Sigmoid colon (tissue), 7 donors: ENCODE measurements around the gene RBPJ. TPM values are rescaled to one million over a fixed set of nuclear protein-coding genes. Genes with fewer than 3 reads are reported as not detected.
"Not testable (repeated sequence)": the region's sequence is repeated elsewhere in the genome, so short reads cannot be mapped to it uniquely, and the experiment has no call there.

Source experiments
- DNase-seq: peaks from one replicate; pipeline ENCODE4 v3.0.0-alpha.2; 2019
- H3K27ac ChIP-seq, 4 donors: fragments of 200-600 bp; sonication (generic); one replicate each; pipeline ENCODE4 v1.5.1; 2016 to 2019; ENCODE audit warnings: mild to moderate bottlenecking in 1 of 4
- H3K27me3 ChIP-seq, 3 donors: fragments of 200-600 bp; sonication (generic); one replicate each; pipeline ENCODE4 v1.5.1; 2019; ENCODE audit warnings: mild to moderate bottlenecking in 1 of 3
- H3K36me3 ChIP-seq, 4 donors: fragments of 200-600 bp; sonication (generic); one replicate each; pipeline ENCODE4 v1.5.1; 2016 to 2019
- H3K4me1 ChIP-seq, 4 donors: fragments of 200-600 bp; sonication (generic); one replicate each; pipeline ENCODE4 v1.5.1; 2017 to 2019
- H3K4me3 ChIP-seq, 4 donors: fragments of 200-600 bp; sonication (generic); one replicate each; pipeline ENCODE4 v1.5.1; 2017 to 2019; ENCODE audit warnings: mild to moderate bottlenecking in 2 of 4, moderate library complexity in 1 of 4
- H3K9me3 ChIP-seq, 4 donors: fragments of 200-600 bp in 3 of 4; sonication (generic) in 3 of 4; one replicate each; pipeline versions ENCODE4 v1.5.1 to v1.6.1; 2013 to 2019
- CTCF ChIP-seq, 4 experiments: fragments of 450-650 bp in 3 of 4; fragments of 200-600 bp in 1 of 4; IDR thresholded peaks; one replicate each; pipeline ENCODE4 v1.5.1; 2016 to 2019; ENCODE audit warnings: antibody characterized with exemption in 4 of 4, mild to moderate bottlenecking in 3 of 4, moderate library complexity in 2 of 4
- EP300 ChIP-seq, 4 donors: sonication (generic); formaldehyde crosslinking; IDR thresholded peaks; one replicate each; pipeline ENCODE4 v1.6.1; 2017; ENCODE audit warnings: antibody characterized with exemption in 4 of 4
- POLR2A ChIP-seq, 2 donors: fragments of 450-650 bp; IDR thresholded peaks; one replicate each; pipeline ENCODE4 v1.6.1; 2016; ENCODE audit warnings: antibody characterized with exemption in 2 of 2, mild to moderate bottlenecking in 2 of 2, moderate library complexity in 2 of 2
- POLR2AphosphoS5 ChIP-seq, 4 donors: sonication (generic); formaldehyde crosslinking; IDR thresholded peaks; one replicate each; pipeline ENCODE4 v1.6.1; 2017; ENCODE audit warnings: antibody characterized with exemption in 4 of 4
- WGBS, 2 donors: extraction: QIAGEN DNeasy Blood & Tissue Kit; methylation state at CpG; one replicate each; pipeline ENCODE4 v1.1.7; 2013; 5-methylcytosine and 5-hydroxymethylcytosine counted together
- intact Hi-C: fragments of 100-400 bp; cut with DNase I; formaldehyde crosslinking; loops from one replicate; pipeline ENCODE4 v1.15.1; 2023
- polyA plus RNA-seq, 3 donors: library from polyadenylated mRNA; stranded (reverse); fragments of 200-250 nt; gene quantifications; one replicate each; pipeline ENCODE4 v1.2.3, GENCODE V29; 2013
- total RNA-seq, 4 donors: library from RNA; depleted of rRNA; stranded (reverse); fragments of >200 nt; gene quantifications; one replicate each; pipeline ENCODE4 v1.1.0, GENCODE V29; 2016
- donor health status: healthy with polysubstance abuse.
- donor health status: Bipolar disorder and iron deficiency.
- donor health status: healthy.

Gene RBPJ
- total and polyA plus RNA-seq, 7 donors, result 15.0 to 114 (median 78.4) TPM

DNA sequence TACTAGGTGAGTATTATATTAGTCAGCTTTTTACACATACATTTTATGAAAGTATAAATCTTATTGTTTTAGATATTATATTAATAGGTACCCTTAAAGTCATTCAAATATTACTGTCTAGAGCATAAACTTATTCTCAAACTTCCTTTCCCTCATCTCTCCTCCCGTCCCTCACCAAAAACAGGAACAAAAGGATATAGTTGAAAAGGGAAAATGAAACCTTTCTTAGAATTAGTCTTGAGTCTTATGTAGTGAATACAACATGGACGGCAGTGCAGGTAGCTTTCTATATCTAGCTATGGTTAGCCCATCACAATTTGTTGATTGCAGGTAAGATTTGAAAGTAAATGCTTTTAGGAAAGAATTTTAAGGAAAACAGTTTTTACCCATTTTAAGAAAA, 65.6 kb downstream of the RBPJ start:
- Histone ChIP-seq H3K4me1 (peaks cover 0 to 21% (median 8%) of the 10 kb centered on the region in 4 donors), H3K36me3 (peaks cover 0 to 46% (median 0%) of the 10 kb centered on the region in 4 donors), H3K4me3 (no peak overlapping the region), H3K27ac (no peak overlapping the region), H3K9me3 (no peaks in the 10 kb centered on the region), H3K27me3 (no peaks in the 10 kb centered on the region)
- WGBS, 2 donors, result 67 to 77% methylated on average over 2 of the region's 2 CpGs
- intact Hi-C loops, result no loop called here
- no peak for TF ChIP-seq POLR2AphosphoS5 (IDR thresholded peaks at IDR 0.05)
- TF ChIP-seq CTCF (IDR thresholded peaks at IDR 0.05), result no peak
- no peak for TF ChIP-seq POLR2A (IDR thresholded peaks at IDR 0.05)
- no peak for TF ChIP-seq EP300 (IDR thresholded peaks at IDR 0.05)
- no peak for DNase-seq

GRCh38 chr4:26388671-26389070, 67.9 kb downstream of the RBPJ start:
- peaks cover 0 to 12% (median 2%) of the 10 kb centered on the region in 4 donors for H3K4me1 ChIP-seq
- no peaks in the 10 kb centered on the region for H3K9me3 ChIP-seq
- TF ChIP-seq POLR2A (IDR thresholded peaks at IDR 0.05) (no peak), CTCF (IDR thresholded peaks at IDR 0.05) (no peak), POLR2AphosphoS5 (IDR thresholded peaks at IDR 0.05) (no peak), EP300 (IDR thresholded peaks at IDR 0.05) (no peak)
- intact Hi-C loops, result no loop called here
- H3K27ac ChIP-seq, result no peak overlapping the region
- peaks cover 0 to 68% (median 0%) of the 10 kb centered on the region in 4 donors for H3K36me3 ChIP-seq
- no peak for DNase-seq
- WGBS, 2 donors, result 97 to 98% methylated on average over 5 of the region's 5 CpGs
- H3K27me3 ChIP-seq, result no peaks in the 10 kb centered on the region
- no peak overlapping the region for H3K4me3 ChIP-seq

GRCh38 chr4:26397086-26397485, 76.3 kb downstream of the RBPJ start:
- intact Hi-C loops, result no loop called here
- H3K4me1 ChIP-seq, result peaks cover 0 to 27% (median 17%) of the 10 kb centered on the region in 4 donors
- H3K27me3 ChIP-seq, result no peaks in the 10 kb centered on the region
- DNase-seq, result no peak
- WGBS, 2 donors, result 82 to 89% methylated on average over 5 of the region's 5 CpGs
- peak overlapping the region in 2 of 4 donors; percentile 11 to 18 for H3K27ac ChIP-seq
- no peak for TF ChIP-seq POLR2AphosphoS5 (IDR thresholded peaks at IDR 0.05)
- H3K4me3 ChIP-seq, result no peak overlapping the region
- H3K9me3 ChIP-seq, result no peaks in the 10 kb centered on the region
- H3K36me3 ChIP-seq, result peaks cover 0 to 15% (median 0%) of the 10 kb centered on the region in 4 donors

GRCh38 chr4:26400132-26400531, 79.3 kb downstream of the RBPJ start:
- intact Hi-C loops, result no loop called here
- 96 to 98% methylated on average over 1 of the region's 1 CpG for WGBS, 2 donors
- DNase-seq, result no peak
- H3K36me3 ChIP-seq, result no peaks in the 10 kb centered on the region
- H3K4me1 ChIP-seq, result peaks cover 0 to 27% (median 17%) of the 10 kb centered on the region in 4 donors
- H3K4me3 ChIP-seq, result no peak overlapping the region
- no peak overlapping the region for H3K27ac ChIP-seq
- no peak for TF ChIP-seq EP300 (IDR thresholded peaks at IDR 0.05)
- TF ChIP-seq POLR2A (IDR thresholded peaks at IDR 0.05), result no peak
- TF ChIP-seq CTCF (IDR thresholded peaks at IDR 0.05), result no peak
- TF ChIP-seq POLR2AphosphoS5 (IDR thresholded peaks at IDR 0.05), result no peak
- no peaks in the 10 kb centered on the region for H3K9me3 ChIP-seq
- no peaks in the 10 kb centered on the region for H3K27me3 ChIP-seq

DNA sequence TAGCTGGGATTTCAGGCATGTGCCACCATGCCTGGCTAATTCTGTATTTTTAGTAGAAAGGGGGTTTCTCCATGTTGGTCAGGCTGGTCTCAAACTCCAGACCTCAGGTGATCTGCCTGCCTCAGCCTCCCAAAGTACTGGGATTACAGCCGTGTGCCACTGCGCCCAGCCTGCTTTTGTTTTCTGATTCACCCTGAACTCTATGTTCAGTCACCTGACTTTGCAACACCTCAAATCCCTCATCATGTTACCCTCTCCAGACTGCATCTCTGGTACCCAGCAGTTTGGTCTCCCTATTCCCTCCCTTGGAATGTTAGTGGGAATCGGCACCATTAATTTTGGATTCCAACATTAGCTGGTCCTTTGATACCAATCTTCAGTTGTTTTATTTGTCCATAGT, 81.2 kb downstream of the RBPJ start:
- 94 to 96% methylated on average over 3 of the region's 3 CpGs for WGBS, 2 donors
- H3K9me3 ChIP-seq, DNase-seq, H3K27ac ChIP-seq, H3K4me3 ChIP-seq, H3K27me3 ChIP-seq, intact Hi-C loops: not testable (repeated sequence)
- H3K36me3 ChIP-seq, result peaks cover 0 to 12% (median 10%) of the 10 kb centered on the region in 4 donors
- H3K4me1 ChIP-seq, result peaks cover 0 to 15% (median 12%) of the 10 kb centered on the region in 4 donors

DNA sequence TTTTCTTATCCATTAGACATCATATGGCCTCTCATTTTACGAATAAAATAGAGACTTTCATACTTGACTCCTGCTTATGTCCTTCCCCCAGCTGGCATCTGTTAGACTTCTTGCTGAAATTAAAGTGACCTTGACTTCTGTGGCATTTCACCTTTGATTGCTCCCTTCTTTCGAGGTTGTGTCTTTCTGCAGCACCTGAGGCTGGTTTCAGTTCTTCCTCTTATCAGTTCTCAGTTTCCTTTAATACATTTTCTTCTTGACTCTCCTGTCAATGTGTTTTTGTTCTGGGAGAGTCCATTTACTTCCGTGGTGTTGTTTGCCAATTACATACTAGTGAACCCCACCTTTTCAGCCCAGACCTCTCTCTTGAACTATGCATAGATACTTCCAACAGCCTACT, 81.6 kb downstream of the RBPJ start:
- Histone ChIP-seq H3K4me1 (peaks cover 0 to 11% (median 10%) of the 10 kb centered on the region in 4 donors), H3K27me3 (no peaks in the 10 kb centered on the region), H3K4me3 (no peak overlapping the region), H3K36me3 (peaks cover 0 to 16% (median 12%) of the 10 kb centered on the region in 4 donors), H3K27ac (no peak overlapping the region), H3K9me3 (peaks cover 0 to 3% (median 1%) of the 10 kb centered on the region in 4 donors)
- 71 to 76% methylated on average over 3 of the region's 3 CpGs for WGBS, 2 donors
- intact Hi-C loops, result no loop called here
- no peak for TF ChIP-seq EP300 (IDR thresholded peaks at IDR 0.05)
- no peak for TF ChIP-seq POLR2A (IDR thresholded peaks at IDR 0.05)
- TF ChIP-seq POLR2AphosphoS5 (IDR thresholded peaks at IDR 0.05), result no peak
- TF ChIP-seq CTCF (IDR thresholded peaks at IDR 0.05), result no peak
- no peak for DNase-seq
